CD4-positive, alpha-beta memory T cell (primary cell): ENCODE results near the gene SMYD3. TPM values are rescaled to one million over a fixed set of nuclear protein-coding genes. Genes with fewer than 3 reads are reported as not detected.

Experiments used
- CTCF ChIA-PET: fragments of 350-600 bp; sonication (Branson Sonifier 250); formaldehyde crosslinking; loops from one replicate; lab custom pipeline; 2021; ENCODE audit warnings: inconsistent platforms; ENCODE audit not compliant: partially characterized antibody; lab: Charles Lee
- POLR2A ChIA-PET: fragments of 350-600 bp; sonication (Branson Sonifier 250); formaldehyde crosslinking; loops from one replicate; lab custom pipeline; 2021; ENCODE audit not compliant: partially characterized antibody; lab: Charles Lee
- DNase-seq, 5 donors: peaks; one replicate each; pipeline versions ENCODE4 v3.0.0 to v3.0.0-alpha.2; 2020 to 2022; ENCODE audit warnings: mixed read lengths in 1 of 5
- H3K27ac ChIP-seq: one replicate; pipeline ENCODE4 v1.7.0; 2013; ENCODE audit warnings: low read depth, low read length
- H3K27me3 ChIP-seq: 2 replicates; pipeline ENCODE4 v1.7.0; 2013; ENCODE audit warnings: mild to moderate bottlenecking, low read length, moderate library complexity; ENCODE audit not compliant: insufficient read depth
- H3K36me3 ChIP-seq: 2 replicates; pipeline ENCODE4 v1.7.0; 2013; ENCODE audit warnings: mild to moderate bottlenecking, low read length, moderate library complexity; ENCODE audit not compliant: insufficient read depth
- H3K4me1 ChIP-seq: 2 replicates; pipeline ENCODE4 v1.7.0; 2013; ENCODE audit warnings: mild to moderate bottlenecking, low read length, moderate library complexity; ENCODE audit not compliant: insufficient read depth
- H3K4me3 ChIP-seq, 2 donors: one replicate each; pipeline ENCODE4 v1.7.0; 2013; ENCODE audit warnings: low read length in 2 of 2, mild to moderate bottlenecking in 1 of 2
- H3K9me3 ChIP-seq, 2 donors: one replicate each; pipeline ENCODE4 v1.7.0; 2013; ENCODE audit warnings: low read length in 2 of 2, control low read depth in 1 of 2; ENCODE audit not compliant: control insufficient read depth in 1 of 2
- H3K27ac Mint-ChIP-seq, 7 donors: one replicate each; pipeline ENCODE4 v1.8.0; 2020 to 2021; ENCODE audit warnings: mixed read lengths in 7 of 7, mild to moderate bottlenecking in 6 of 7, inconsistent platforms in 3 of 7, moderate library complexity in 3 of 7
- H3K27me3 Mint-ChIP-seq, 2 donors: one replicate each; pipeline ENCODE4 v1.8.0; 2020 to 2021; ENCODE audit warnings: mixed read lengths in 2 of 2
- H3K36me3 Mint-ChIP-seq, 2 donors: one replicate each; pipeline ENCODE4 v1.8.0; 2020 to 2021; ENCODE audit warnings: mixed read lengths in 2 of 2, inconsistent platforms in 1 of 2, mild to moderate bottlenecking in 1 of 2
- H3K4me1 Mint-ChIP-seq, 4 donors: one replicate each; pipeline ENCODE4 v1.8.0; 2020 to 2021; ENCODE audit warnings: mixed read lengths in 4 of 4, mild to moderate bottlenecking in 1 of 4
- H3K4me3 Mint-ChIP-seq, 8 donors: one replicate each; pipeline ENCODE4 v1.8.0; 2020 to 2021; ENCODE audit warnings: mixed read lengths in 8 of 8, mild to moderate bottlenecking in 7 of 8, moderate library complexity in 6 of 8, inconsistent platforms in 3 of 8
- H3K9me3 Mint-ChIP-seq, 8 donors: one replicate each; pipeline ENCODE4 v1.8.0; 2020 to 2021; ENCODE audit warnings: mixed read lengths in 8 of 8, mild to moderate bottlenecking in 5 of 8, inconsistent platforms in 3 of 8, moderate library complexity in 1 of 8
- intact Hi-C: fragments of 100-400 bp; cut with micrococcal nuclease; formaldehyde crosslinking; loops from one replicate; pipeline ENCODE4 v1.15.1; 2023
- polyA plus RNA-seq, 2 donors: library from polyadenylated mRNA; unstranded; fragments of 300-500 nt; fragmentation: Illumina TruSeq; gene quantifications; one replicate each; pipeline ENCODE4 v1.2.3, GENCODE V29; 2021
- total RNA-seq, 2 experiments: library from RNA; stranded (reverse); gene quantifications; one replicate each; pipeline ENCODE4 v1.2.3, GENCODE V29; 2021

Gene SMYD3
- total and polyA plus RNA-seq, 4 experiments from 2014 or later, result 19.5 to 28.9 (median 22.9) TPM

- H3K4me3 ChIP-seq, result no peak overlapping the region
- no peak overlapping the region for H3K4me3 Mint-ChIP-seq
- no peaks in the 10 kb centered on the region for H3K4me1 Mint-ChIP-seq
- ChIA-PET CTCF (no interaction called here), POLR2A (no interaction called here)
- no peaks in the 10 kb centered on the region for H3K27me3 ChIP-seq
- H3K27me3 Mint-ChIP-seq, result no peaks in the 10 kb centered on the region
- no peak overlapping the region for H3K27ac Mint-ChIP-seq
- intact Hi-C loops, result no loop called here
- no peaks in the 10 kb centered on the region for H3K9me3 ChIP-seq
- peaks cover 11 to 45% of the 10 kb centered on the region in 2 donors for H3K36me3 Mint-ChIP-seq
- DNase-seq, result no peak
- H3K9me3 Mint-ChIP-seq, result peaks cover 0 to 2% (median 0%) of the 10 kb centered on the region in 8 donors
- no peaks in the 10 kb centered on the region for H3K36me3 ChIP-seq
- H3K27ac ChIP-seq, result no peak overlapping the region
- no peaks in the 10 kb centered on the region for H3K4me1 ChIP-seq
Measured at GRCh38 chr1:246187834-246188372, 319.2 kb downstream of the SMYD3 start.

- POLR2A ChIA-PET, result no interaction called here
- intact Hi-C loops, result no loop called here
- no peak overlapping the region for H3K27ac Mint-ChIP-seq
Measured at GRCh38 chr1:246184503-246184902, 322.6 kb downstream of the SMYD3 start.

DNA sequence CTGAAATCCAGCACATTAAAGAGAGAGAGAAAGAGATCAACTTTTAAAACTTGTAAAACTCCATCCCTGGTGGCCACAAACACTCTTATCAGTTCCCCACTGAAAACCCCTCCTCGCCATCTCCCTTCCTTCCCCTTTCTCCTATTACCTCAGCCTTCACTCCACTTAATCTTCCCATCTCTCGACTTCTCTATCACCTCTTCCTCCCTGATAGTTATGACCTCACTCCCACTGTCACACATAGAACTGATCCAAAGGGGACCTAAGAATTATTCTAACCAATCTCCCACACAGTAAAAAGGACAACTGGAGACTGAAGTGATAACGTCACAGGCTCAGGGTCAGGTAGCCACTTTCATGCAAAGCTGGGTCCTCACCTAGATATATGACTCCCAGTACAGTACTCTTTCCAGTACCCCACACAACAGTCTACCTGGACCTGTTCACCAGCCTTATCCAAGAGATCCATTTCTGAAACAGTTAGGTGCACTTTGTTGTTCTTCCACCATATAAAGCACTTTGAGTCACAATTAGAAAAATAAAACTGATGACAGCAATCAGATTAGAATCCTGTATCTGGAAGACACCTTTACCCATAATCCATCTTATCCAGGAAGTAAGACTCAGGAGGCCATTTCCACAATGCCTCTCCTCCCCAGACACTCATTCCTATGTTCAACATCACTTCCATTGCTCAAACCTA, 324.8 kb downstream of the SMYD3 start:
- peaks cover 0 to 5% (median 0%) of the 10 kb centered on the region in 4 donors for H3K4me1 Mint-ChIP-seq
- Histone ChIP-seq H3K4me3 (no peak overlapping the region), H3K27me3 (no peaks in the 10 kb centered on the region), H3K27ac (no peak overlapping the region), H3K36me3 (no peaks in the 10 kb centered on the region), H3K9me3 (no peaks in the 10 kb centered on the region), H3K4me1 (no peaks in the 10 kb centered on the region)
- H3K9me3 Mint-ChIP-seq, result peaks cover 0 to 2% (median 0%) of the 10 kb centered on the region in 8 donors
- H3K4me3 Mint-ChIP-seq, result no peak overlapping the region
- no peaks in the 10 kb centered on the region for H3K27me3 Mint-ChIP-seq
- DNase-seq, result no peak
- CTCF ChIA-PET, result no interaction called here
- H3K27ac Mint-ChIP-seq, result peak overlapping the region in 1 of 7 donors; percentile 10
- H3K36me3 Mint-ChIP-seq, result peaks cover 25 to 51% of the 10 kb centered on the region in 2 donors
- POLR2A ChIA-PET, result no interaction called here
- intact Hi-C loops, result no loop called here

More at GRCh38 chr1:246184503-246184902, 322.6 kb downstream of the SMYD3 start:
- Histone ChIP-seq H3K4me3 (no peak overlapping the region), H3K9me3 (no peaks in the 10 kb centered on the region), H3K27ac (no peak overlapping the region), H3K36me3 (no peaks in the 10 kb centered on the region), H3K27me3 (no peaks in the 10 kb centered on the region), H3K4me1 (no peaks in the 10 kb centered on the region)
- peaks cover 0 to 2% (median 0%) of the 10 kb centered on the region in 8 donors for H3K9me3 Mint-ChIP-seq
- H3K36me3 Mint-ChIP-seq, result peaks cover 12 to 35% of the 10 kb centered on the region in 2 donors
- peaks cover 0 to 5% (median 0%) of the 10 kb centered on the region in 4 donors for H3K4me1 Mint-ChIP-seq
- H3K27me3 Mint-ChIP-seq, result no peaks in the 10 kb centered on the region
- DNase-seq, result no peak
- CTCF ChIA-PET, result no interaction called here
- H3K4me3 Mint-ChIP-seq, result no peak overlapping the region

DNA sequence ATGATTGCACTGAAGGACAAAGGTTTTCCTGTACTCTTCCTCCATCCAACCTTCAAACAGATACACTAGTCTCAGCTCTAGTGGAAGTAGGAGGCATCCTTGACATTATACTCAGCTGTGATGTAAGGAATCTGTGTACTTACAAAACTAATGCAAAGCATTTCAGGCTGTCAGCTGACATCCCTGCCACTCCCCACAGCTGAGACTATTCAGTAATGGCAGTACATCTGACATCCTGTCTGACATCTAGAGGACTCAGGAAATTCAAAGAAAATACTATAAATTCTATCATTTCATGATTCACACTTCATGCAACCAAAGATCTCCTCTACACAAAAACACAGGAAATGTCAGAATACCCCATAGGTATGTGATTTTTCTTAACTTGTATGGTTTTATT, 325.8 kb downstream of the SMYD3 start:
- ChIA-PET POLR2A (no interaction called here), CTCF (no interaction called here)
- Histone ChIP-seq H3K27me3 (no peaks in the 10 kb centered on the region), H3K36me3 (no peaks in the 10 kb centered on the region), H3K4me1 (no peaks in the 10 kb centered on the region), H3K9me3 (no peaks in the 10 kb centered on the region), H3K4me3 (no peak overlapping the region), H3K27ac (no peak overlapping the region)
- DNase-seq, result no peak
- intact Hi-C loops, result no loop called here
- H3K4me3 Mint-ChIP-seq, result no peak overlapping the region
- no peak overlapping the region for H3K27ac Mint-ChIP-seq
- peaks cover 0 to 5% (median 0%) of the 10 kb centered on the region in 4 donors for H3K4me1 Mint-ChIP-seq
- no peaks in the 10 kb centered on the region for H3K27me3 Mint-ChIP-seq
- H3K36me3 Mint-ChIP-seq, result peaks cover 20 to 46% of the 10 kb centered on the region in 2 donors
- peaks cover 0 to 2% (median 0%) of the 10 kb centered on the region in 8 donors for H3K9me3 Mint-ChIP-seq

GRCh38 chr1:246179401-246179800, 327.7 kb downstream of the SMYD3 start:
- no peaks in the 10 kb centered on the region for H3K27me3 ChIP-seq
- no peak overlapping the region for H3K4me3 ChIP-seq
- H3K36me3 ChIP-seq, result no peaks in the 10 kb centered on the region
- H3K27me3 Mint-ChIP-seq, result no peaks in the 10 kb centered on the region
- no peaks in the 10 kb centered on the region for H3K4me1 ChIP-seq
- intact Hi-C loops, result no loop called here
- CTCF ChIA-PET, result no interaction called here
- H3K4me1 Mint-ChIP-seq, result peaks cover 0 to 5% (median 0%) of the 10 kb centered on the region in 4 donors
- H3K9me3 Mint-ChIP-seq, result peaks cover 0 to 2% (median 0%) of the 10 kb centered on the region in 8 donors
- peaks cover 20 to 45% of the 10 kb centered on the region in 2 donors for H3K36me3 Mint-ChIP-seq
- no peak overlapping the region for H3K27ac Mint-ChIP-seq
- no peak overlapping the region for H3K4me3 Mint-ChIP-seq
- no peak for DNase-seq
- H3K9me3 ChIP-seq, result no peaks in the 10 kb centered on the region
- POLR2A ChIA-PET, result no interaction called here
- H3K27ac ChIP-seq, result no peak overlapping the region

GRCh38 chr1:246178717-246179311, 328.3 kb downstream of the SMYD3 start:
- Mint-ChIP-seq H3K4me1 (peaks cover 0 to 5% (median 0%) of the 10 kb centered on the region in 4 donors), H3K36me3 (peaks cover 20 to 42% of the 10 kb centered on the region in 2 donors), H3K4me3 (no peak overlapping the region), H3K27ac (no peak overlapping the region), H3K9me3 (peaks cover 0 to 1% (median 0%) of the 10 kb centered on the region in 8 donors), H3K27me3 (no peaks in the 10 kb centered on the region)
- Histone ChIP-seq H3K27ac (no peak overlapping the region), H3K4me1 (no peaks in the 10 kb centered on the region), H3K4me3 (no peak overlapping the region), H3K27me3 (no peaks in the 10 kb centered on the region), H3K9me3 (no peaks in the 10 kb centered on the region), H3K36me3 (no peaks in the 10 kb centered on the region)
- no peak for DNase-seq
- intact Hi-C loops, result no loop called here
- POLR2A ChIA-PET, result no interaction called here
- CTCF ChIA-PET, result no interaction called here
